HG02885 (cell line): ENCODE data around the gene CACNA1D.

Experiments used
- ATAC-seq: cut with Tn5 transposase; IDR thresholded peaks from one replicate; pipeline ENCODE4 v1.9.1; 2021; ENCODE audit warnings: mild to moderate bottlenecking; ENCODE audit not compliant: unreplicated experiment, poor library complexity

The CACNA1D gene

DNA sequence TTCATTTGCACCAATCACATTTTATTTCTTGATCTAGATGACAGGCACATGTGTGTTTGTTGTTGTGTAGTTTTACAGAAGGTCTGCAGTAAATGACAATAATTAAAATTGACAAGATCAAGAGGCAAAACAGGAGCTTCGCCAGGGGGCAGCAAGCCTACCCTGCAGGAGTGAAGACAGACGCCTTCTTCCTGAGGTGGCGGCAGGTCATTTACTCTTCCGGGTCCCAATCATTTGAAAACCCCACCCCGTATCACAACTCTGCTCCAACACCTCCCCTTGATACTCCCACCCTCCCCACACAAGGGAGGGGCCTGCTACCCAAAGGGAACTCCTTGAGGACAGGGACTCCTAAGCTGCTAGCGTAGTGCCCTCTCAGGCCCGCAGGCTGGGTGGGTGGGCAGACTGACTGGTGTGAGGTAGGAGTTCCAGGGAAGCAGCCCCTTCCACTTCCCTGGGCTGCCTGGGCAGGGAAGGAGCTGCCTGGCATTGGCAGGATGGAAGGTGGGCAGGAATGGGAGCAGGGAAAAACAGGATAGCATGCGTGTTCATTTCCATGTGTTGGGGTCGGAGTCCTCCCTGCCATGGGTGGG, 338.7 kb downstream of the CACNA1D start:
- ATAC-seq = no peak

DNA sequence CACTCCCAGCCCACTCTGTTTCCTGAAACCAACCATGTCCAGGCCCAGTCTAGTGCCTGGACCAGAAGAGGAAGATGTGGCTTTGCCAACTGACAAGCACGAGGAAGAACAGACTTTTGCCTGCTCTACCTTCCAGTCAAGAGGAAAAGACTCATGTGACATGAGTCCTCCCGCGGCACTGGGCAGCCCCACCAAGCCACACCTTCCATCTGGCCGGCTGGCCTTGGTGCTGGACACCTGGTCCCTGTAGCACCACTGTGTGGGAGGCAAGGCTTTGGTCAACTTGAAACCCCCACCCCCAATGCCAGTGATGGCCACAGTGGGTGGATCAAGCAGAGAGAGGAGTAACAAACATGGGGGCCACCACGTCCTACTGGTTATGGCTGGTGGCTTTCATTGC, 339.3 kb downstream of the CACNA1D start:
- no peak for ATAC-seq

DNA sequence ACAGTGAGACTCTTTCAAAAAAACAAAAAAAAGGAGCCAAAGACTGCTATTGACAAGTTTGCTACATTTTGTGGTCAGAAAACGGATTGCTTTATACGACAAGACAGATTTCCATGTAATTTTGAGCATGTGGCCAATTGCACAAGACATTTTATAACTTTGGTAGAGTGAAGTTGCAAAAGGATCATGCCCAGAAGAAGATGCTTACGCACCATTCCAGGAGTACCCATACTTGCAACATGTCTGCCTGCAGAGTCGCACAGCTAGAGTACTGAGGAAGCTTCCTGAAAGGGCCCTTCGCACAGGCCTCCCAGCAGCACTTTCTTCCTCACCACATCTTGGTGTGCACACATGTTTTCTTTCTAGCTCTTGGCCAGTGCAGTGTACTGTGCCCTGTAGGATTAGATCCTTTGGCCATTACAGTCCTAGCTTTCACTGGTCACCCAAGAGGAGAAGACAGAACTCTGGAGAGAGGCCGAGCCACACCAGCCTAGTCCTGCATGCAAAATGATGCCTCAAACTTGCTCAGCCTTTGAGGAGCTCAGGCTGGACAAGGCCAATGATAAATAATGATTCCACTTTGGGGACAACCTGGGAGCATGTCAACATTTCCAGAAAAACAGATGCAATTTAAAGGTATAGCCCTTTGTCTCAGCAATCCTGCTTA, 340.2 kb downstream of the CACNA1D start:
- ATAC-seq = no peak

DNA sequence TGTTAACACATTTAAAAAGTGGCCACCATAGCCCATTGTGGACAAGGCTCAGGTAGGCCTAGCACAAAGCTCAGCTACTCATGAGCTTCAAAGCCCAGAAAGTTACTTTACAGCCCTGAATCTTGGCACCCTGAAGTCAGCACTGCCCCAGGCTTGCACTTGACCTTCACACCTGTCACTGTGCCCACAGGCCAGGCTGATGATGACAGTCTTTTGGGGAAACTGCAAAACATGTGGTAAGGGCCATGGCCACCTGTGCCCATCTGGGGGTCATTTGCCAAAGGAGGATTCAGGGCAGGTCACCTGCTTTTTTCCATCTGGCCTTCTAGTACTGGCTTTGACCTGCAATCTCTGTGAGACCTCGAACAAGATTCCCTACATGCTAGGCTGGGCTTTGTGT, 340.8 kb downstream of the CACNA1D start:
- no peak for ATAC-seq

DNA sequence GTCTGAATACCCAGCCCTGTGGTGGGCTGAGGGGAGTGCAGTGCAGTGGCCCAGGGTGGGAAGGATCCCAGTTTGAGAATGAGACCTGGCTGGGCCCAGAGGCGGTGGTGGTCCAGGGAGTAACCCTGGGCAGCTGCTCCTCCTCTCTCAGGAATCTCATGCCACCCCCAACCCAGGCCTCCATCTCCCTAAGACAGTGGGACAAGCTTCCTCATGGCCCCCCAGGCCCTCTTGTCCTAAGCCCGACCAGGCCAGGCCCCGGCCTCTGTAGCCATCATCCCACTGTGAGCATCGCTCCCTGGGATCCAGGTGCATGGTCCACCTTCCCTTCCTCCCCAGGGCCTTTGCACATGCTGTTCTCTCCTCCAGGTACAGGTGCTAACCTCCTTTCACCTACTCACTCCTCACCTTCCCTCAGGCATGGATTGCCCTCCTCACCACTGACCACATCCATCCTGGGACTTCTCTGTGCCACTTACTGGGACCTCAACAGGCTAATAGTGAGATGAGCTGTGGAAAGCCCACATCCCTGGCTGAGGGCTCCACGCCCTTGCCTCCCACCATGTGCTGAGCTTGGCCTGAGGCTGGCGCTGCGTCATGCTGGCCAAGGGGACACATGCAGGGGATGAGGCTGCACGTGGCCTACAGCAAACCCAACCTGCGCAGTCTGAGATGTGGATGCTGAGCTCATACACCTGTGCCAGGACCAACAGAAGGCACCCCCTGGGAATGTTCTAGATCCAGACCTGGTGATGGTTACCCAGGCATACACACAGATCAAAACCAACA, 341.9 kb downstream of the CACNA1D start:
- no peak for ATAC-seq

DNA sequence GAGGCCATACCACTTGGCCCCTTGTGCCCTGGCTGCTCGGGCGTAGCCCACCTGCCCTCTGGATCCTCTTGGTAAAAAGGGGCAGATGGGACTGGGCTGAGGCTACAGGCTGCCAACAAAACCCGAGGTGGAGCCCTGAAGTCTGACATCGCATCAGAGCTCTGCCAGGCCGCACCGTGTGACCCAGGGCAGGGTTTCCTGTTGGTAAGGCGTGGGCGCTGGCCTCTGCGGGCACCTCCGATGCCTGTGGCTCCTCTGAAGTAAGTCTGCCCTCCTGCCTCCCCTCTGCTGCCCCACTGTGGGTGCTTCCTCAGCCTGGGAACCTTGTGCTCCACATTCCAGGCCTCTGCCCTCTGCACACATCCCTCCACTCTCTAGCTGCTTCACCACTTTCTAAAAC, 342.9 kb downstream of the CACNA1D start:
- no peak for ATAC-seq

DNA sequence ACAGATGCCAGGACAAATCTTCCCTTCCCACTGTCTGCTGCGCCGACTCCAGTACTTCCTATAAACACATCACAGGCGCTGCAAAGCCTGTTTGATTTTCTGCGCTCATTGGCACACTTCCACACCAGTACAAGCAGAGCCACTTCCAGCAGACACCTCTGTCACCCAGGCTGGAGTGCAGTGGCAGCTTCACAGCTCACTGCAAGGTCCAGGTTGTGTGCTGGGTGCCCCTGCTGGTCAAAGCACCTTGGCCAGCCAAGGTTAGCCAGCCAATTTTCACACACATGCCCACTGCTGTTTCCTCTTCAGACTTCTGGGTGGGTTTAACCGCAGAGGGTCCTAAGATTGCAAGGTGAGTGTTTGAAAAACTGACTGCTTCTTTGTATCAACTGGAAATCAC, 346.9 kb downstream of the CACNA1D start:
- ATAC-seq = no peak

DNA sequence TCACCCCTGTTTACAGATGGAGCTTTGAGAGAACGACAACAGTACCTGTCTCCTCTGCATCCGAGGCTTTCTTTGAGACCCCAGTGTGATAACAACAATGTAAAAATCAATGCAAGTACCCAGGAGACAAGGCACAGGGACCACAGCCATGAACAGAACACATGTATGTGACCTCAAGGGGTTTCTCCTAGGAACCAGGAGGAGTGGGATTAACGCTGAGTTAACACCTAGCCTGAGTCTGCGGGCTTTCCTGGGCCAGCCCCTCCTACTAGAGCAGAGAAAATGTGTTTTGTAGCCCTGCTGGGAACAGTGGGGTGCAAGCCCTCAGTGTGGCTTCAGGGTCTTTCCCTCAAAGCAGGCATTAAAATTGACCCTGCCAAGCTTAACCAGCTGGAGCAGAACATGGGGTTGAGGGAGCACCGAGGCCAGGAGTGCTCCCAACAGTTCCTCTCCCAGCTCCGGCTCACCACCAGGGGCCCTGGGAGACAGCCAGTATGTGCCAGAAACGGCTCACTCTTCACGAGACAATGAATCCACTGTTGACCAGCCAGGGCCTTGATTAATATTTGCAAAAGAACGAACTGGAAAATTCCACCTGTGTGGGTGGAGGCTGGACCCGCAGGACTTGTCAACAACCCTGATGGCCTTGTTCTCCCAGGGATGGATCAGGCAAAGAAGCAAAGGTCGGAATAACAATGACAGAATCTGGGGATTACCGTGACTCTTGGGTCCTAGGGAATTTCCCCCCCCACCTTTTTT, 348.2 kb downstream of the CACNA1D start:
- no peak for ATAC-seq

DNA sequence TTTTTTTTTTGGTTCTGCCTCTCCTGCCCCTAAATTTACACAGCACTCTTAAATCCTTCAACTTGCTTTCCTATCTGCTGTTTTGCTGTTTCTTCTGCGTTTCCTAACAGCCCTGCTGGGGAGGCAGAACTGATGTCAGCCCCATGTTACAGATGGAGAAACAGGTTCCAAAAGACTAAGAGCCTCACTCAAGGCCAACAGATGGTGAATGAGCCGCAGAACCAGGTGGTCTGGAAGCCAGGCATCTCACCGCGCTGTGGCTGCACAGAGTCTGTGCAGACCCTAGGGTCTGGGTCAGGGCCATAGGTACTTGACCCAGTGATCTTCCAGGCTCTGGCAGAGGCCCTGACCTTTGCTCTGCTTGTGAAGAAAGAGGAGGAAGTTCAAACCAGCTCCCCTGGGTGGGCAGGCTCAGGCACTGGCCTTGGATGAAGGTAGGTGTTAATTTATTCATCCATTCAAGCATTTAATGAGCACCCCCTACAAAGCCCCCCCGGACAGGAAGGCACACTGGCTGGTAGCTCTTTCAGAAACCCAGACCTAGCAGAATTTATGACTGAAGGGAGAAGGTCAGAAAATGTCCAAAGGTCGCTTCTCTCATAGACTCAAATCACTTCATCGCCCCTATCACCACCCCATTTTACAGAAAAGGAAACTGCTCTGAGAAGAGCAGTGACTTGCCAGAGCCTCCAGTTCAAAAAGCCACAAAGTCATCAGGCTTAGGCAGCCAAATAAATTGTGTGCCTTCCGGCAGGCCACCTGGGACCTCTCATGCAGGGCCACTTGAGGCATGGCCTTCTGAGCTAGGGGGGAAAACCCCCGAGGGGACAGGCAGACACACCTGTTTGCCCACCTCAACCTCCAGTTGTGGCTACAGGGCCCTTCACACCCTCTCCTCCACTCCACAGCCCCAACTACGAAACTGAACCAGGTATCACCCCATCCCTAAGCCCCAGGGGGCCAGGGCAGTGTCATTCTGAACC, 349.1 kb downstream of the CACNA1D start:
- no peak for ATAC-seq

DNA sequence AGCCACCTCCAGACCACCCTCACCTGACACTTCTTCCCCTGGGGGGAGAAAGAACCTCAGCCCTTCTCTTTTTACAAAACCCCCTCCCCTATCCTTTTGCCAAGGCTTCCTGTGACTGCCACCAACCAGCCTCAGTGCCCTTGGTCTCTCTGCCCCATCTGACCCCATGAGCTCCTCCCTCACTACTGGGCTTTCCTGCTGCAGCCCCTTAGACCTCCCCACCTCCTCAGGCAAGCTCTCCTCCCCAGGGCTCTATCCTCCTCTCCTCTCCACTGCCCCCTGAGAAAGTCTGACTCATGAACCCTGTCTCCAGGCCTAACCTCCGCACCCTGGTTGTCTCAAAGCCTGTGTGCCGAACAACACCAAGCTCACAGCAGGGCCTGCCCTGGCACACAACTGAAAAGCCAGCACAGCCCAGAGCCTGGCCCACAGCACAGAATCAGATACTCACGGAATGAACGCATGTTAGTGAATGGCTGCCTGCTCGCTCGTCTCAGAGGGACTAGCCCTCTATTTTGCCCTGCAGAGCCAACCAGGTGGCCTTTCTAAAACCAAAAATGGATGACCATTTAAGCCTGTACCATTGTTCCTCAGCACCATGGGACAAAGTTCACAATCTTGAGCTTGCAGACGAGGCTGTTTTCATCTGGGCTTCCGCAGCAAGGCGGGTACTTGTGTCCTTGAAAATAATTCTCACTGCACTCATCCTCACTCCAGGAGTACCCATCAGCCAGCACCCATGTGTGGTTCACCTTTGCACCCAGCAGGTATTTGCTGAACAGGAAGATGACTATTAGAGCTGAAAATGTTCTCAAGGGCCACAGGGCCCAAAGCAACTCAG, 350.1 kb downstream of the CACNA1D start:
- ATAC-seq = no peak

DNA sequence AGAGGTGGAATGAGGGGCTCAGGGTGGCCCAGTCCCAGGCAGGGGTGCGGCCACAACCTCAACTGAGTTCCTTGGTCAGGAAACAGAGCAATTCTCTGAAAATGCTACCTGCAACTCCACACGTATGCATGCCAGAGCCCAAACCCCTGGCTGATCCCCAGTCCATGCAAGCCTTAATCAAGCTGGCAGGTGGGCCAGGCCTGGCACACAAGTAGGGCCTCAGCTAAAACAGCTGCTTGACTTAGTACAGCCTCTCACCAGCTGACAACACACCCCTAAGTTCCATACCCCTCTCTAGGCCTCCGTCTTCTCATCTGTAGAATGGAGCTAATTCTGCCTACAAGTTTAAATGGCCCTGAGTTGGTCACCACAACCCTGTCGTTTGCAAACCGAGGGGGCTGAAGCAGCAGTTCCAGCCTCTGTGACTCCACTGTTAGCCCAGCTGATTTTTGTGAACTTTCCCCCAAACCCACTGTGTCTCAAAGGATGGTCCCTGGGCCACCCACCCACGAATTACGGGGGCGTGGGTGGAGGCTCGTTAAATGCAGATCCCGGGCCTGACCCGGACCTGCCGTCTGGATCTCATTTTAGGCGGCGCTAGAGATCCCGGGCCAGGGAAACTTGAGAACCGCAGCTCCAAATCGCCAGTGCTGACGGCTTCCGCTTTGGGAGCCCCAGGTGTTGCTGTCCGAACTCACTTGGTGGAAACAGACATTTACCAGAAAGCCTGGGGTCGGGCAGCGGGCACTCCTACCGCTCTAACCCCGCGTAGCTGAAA, 350.9 kb downstream of the CACNA1D start:
- peak; percentile 35 for ATAC-seq

DNA sequence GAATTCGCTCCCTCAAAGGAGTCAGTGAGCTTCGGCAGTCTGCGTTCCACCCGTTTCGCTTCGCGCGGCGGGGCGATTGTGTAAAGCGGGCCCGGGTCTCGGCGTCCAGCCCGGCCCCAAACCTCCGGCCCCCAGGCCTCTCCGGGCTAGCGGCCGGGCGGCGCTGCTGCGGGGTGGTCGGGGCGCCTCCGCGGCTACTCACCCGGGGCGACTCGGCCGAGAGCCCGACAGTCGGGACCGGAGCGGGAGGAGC, 351.4 kb downstream of the CACNA1D start:
- no peak for ATAC-seq

DNA sequence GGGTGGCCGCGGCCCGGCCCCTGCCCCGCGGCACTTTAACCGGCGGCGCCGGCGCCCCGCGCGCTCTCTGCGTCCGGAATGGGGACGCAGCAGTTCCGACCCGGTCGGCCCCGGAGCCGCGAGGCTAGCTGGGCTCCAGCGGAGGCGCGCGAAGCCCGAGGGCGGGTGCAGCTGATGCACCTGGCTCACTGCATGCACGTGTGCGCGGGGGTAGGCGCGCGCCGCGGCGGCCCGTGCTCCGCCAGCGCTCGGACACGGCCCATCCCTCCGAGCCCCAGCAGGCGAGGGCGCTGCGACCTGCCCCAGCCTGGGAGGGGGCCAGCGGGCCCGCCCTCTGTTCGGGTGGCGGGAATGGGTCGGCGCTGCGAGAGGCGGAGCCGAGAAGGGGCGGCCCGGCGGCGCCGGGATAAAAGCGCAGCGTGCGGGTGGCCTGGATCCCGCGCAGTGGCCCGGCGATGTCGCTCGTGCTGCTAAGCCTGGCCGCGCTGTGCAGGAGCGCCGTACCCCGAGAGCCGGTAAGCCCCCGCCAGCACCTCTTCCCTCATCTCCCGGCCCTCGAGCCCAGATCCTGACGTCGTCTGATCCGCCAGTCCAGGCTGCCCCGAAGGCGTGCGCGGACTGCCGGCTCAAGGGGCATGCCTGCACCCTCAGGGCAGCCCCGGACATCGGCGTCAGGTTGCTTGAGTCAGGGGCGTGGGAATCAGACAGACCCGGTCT, 351.9 kb downstream of the CACNA1D start, which contains the start of the genes CHDH and IL17RB:
Gene CHDH (minus strand): TSS at position 286 of the 717 bp plus-strand sequence. CDS start 22,411 bp downstream, outside the sequence.
Gene IL17RB (plus strand): TSS at position 435 of the 717 bp plus-strand sequence. CDS start 21 bp downstream, at position 456.
- ATAC-seq = peak; percentile 57

DNA sequence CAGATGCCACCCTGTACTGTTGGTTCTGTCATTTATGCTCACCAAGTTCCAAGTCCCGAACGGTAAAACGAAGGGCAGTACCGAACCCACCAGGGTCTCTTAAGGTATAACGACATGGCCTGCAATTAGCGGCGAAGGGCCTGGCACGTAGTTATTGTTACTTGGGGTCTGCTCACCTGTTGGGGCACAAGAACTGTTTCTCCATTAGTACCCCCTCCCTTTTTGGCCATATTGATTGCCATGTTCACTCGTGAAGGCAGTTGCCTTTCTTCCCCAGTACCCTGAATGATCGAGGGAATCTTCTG, 352.4 kb downstream of the CACNA1D start:
- no peak for ATAC-seq

DNA sequence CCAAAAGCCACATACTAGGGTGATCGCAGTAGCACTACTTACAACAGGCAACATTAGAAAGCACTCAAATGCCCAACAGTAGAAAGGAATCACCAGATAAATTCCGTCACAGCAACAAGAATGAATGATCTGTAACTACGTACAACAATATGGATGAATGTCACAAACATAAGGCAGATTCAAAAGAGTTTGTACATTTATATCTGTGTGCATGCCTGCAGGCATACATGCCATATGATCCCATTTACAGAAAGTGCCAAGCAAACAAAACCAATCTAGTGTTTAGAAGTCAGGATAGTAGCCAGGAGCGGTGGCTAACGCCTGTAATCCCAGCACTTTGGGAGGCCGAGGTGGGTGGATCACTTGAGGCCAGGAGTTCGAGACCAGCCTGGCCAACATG, 355.5 kb downstream of the CACNA1D start:
- ATAC-seq = no peak

DNA sequence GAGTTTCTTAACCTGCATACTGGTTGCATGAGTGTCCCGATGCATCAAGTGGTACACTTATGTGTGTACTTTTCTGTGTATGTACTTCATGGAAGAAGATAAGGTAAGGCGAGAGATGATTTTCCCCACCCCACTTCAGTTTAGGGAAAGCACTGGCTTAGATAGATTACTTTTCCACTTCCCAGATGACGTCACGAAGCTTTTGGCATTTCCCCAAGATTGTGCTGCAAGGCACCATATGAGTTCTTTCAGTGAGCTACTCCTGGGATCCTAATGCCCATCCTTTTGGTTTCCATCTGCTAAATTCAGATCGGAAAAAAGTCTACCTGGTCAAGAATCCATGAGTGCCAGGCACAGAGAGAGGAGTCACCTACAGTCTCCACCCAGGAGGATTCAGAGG, 356.5 kb downstream of the CACNA1D start:
- ATAC-seq = no peak

DNA sequence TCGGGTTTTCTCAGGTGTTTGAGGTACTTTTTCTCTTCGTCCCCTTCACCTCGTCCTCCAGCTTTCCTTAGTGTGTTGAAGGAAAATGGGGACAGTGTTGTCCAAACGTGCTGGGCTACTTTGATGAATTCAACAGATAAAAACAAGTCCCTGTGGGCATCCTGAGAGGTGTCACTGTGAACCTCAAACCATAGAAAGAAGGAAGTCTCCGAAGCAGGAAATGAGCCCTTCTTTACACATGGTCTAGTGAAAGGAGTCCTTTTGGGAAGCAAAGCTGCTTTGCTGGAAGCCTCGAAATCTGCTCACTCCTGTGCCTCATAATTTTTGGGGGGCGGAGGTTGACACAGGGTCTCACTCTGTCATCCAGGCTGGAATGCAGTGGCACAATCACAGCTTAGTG, 362.6 kb downstream of the CACNA1D start:
- no peak for ATAC-seq
